ENCODE results near the gene TMEM129.
"Not testable (repeated sequence)": the region's sequence is repeated elsewhere in the genome, so short reads cannot be mapped to it uniquely, and the experiment has no call there.

Gene TMEM129

DNA sequence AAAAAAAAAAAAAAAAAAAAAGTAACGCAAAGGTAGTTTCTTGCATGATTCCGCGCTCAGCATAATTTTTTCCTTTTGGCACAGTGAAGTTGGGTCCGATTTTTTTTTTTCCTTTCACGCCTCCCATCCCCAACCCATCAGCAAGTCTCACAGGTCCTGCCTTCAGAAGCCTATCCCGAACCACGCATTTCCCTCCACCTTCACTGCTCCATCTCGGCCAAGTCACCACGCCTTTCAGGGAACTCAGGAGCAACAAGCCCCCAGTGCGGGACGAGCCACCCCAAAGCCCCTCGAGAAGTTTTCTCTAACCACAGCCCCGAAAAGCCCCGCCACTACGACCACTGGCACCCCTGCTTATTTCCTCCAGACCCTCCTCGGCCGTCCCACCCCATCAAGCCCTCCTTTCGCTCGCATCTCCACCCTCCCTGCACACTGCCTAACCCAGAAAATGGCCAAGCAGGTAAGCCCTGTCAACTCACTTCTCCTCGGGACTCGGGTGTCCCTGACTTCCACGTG, 10.0 kb downstream of the TMEM129 start:
- ATAC-seq: no peak
- Mint-ChIP-seq H3K27ac (peak overlapping the region; percentile 87), H3K9me3 (no peaks in the 10 kb centered on the region), H3K27me3 (no peaks in the 10 kb centered on the region), H3K36me3 (peaks cover 22% of the 10 kb centered on the region), H3K4me1 (peaks cover 66% of the 10 kb centered on the region), H3K4me3 (peak overlapping the region; percentile 91)

DNA sequence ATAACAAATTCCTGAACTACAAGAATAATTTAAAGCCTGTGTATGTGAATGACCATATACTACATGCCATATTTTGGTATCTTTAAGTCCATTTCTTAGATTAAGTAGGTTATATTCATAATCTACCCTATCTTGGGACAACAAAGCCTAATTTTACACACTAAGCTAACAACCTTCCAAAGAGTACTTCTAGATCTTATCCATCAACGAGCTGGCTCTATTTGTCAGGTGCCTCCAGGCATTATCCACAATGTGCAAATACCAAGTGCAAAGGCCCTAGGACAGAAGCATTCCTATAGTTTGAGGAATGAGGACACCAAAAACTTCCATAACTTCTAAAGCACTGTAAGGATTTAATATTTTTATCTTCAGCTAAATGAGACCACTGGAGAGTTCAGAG, 12.5 kb downstream of the TMEM129 start:
- Mint-ChIP-seq H3K27me3 (no peaks in the 10 kb centered on the region), H3K4me3 (no peak overlapping the region), H3K9me3 (no peaks in the 10 kb centered on the region), H3K36me3 (peaks cover 38% of the 10 kb centered on the region), H3K27ac (no peak overlapping the region), H3K4me1 (peaks cover 51% of the 10 kb centered on the region)
- ATAC-seq: no peak

GRCh38 chr4:1706358-1706757, 14.8 kb downstream of the TMEM129 start:
- Mint-ChIP-seq H3K27me3 (no peaks in the 10 kb centered on the region), H3K27ac (no peak overlapping the region), H3K4me1 (peaks cover 41% of the 10 kb centered on the region), H3K9me3 (no peaks in the 10 kb centered on the region), H3K36me3 (peaks cover 47% of the 10 kb centered on the region), H3K4me3 (no peak overlapping the region)
- no peak for ATAC-seq

DNA sequence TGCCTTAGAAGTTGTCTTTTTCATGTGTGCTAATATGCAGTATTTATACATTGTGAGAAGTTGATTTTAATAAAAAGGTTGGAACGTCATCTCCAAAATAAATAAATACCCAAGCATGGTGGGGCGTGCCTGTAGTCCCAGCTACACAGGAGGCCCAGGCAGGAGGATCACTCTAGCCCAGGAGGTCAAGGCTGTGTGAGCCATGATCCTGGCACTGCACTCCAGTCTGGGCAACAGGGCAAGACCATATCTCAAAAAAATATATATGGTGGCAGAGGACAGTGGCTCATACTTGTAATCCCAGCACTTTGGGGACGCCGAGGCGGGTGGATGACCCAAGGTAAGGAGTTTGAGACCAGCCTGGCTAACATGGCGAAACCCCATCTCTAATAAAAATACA, 15.4 kb downstream of the TMEM129 start:
- H3K27ac Mint-ChIP-seq: no peak overlapping the region
- peaks cover 43% of the 10 kb centered on the region for H3K36me3 Mint-ChIP-seq
- peaks cover 35% of the 10 kb centered on the region for H3K4me1 Mint-ChIP-seq
- no peaks in the 10 kb centered on the region for H3K27me3 Mint-ChIP-seq
- no peaks in the 10 kb centered on the region for H3K9me3 Mint-ChIP-seq
- H3K4me3 Mint-ChIP-seq: no peak overlapping the region
- ATAC-seq: no peak

GRCh38 chr4:1703867-1704266, 17.3 kb downstream of the TMEM129 start:
- Mint-ChIP-seq H3K9me3 (no peaks in the 10 kb centered on the region), H3K4me1 (peaks cover 16% of the 10 kb centered on the region), H3K27me3 (no peaks in the 10 kb centered on the region), H3K27ac (no peak overlapping the region), H3K36me3 (peaks cover 38% of the 10 kb centered on the region), H3K4me3 (no peak overlapping the region)
- no peak for ATAC-seq

DNA sequence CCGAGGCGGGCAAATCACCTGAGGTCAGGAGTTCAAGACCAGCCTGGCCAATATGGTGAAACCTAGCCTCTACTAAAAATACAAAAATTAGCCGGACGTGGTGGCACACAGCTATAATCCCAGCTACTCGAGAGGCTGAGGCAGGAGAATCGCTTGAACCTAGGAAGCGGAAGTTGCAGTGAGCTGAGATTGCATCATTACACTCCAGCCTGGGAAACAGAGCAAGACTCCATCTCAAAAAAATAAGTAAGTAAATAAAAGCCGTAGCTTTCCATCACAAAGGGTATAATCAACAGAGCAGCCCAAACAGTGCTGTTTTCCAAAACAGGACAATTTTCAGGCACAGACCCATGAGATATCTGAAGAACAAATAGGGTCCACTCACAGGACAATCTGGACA, 19.5 kb downstream of the TMEM129 start:
- not testable (repeated sequence) for H3K27me3 Mint-ChIP-seq

DNA sequence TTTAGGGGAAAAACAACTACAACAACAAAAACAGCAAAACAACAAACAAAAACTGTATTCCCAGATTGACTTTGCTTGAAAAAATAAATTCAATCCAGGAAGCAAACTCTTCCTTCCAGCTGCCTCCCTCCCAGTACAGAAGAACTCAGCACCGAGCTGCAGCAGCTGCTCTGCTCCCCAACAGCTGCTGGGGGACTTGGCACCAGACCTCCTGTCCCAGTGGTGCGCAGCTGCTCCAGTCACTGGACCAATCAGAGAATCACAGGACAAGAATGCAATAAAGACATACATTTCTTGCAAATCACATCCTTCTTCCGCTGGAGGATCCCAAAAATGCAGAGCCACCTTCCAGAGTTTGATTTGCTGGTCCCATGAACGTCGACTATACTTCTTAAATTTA, 25.2 kb downstream of the TMEM129 start:
- Mint-ChIP-seq H3K4me3 (no peak overlapping the region), H3K27ac (no peak overlapping the region), H3K36me3 (peaks cover 41% of the 10 kb centered on the region), H3K9me3 (no peaks in the 10 kb centered on the region), H3K4me1 (no peaks in the 10 kb centered on the region), H3K27me3 (no peaks in the 10 kb centered on the region)
- no peak for ATAC-seq

More for the DNA sequence above, 19.5 kb downstream of the TMEM129 start:
- peaks cover 11% of the 10 kb centered on the region for H3K4me1 Mint-ChIP-seq
- H3K9me3 Mint-ChIP-seq, H3K4me3 Mint-ChIP-seq, ATAC-seq, H3K27ac Mint-ChIP-seq: not testable (repeated sequence)
- H3K36me3 Mint-ChIP-seq: peaks cover 38% of the 10 kb centered on the region

- no peak overlapping the region for H3K4me3 Mint-ChIP-seq
- H3K27me3 Mint-ChIP-seq: no peaks in the 10 kb centered on the region
- ATAC-seq: peak; percentile 83
- no peaks in the 10 kb centered on the region for H3K4me1 Mint-ChIP-seq
- no peak overlapping the region for H3K27ac Mint-ChIP-seq
- H3K9me3 Mint-ChIP-seq: no peaks in the 10 kb centered on the region
- peaks cover 48% of the 10 kb centered on the region for H3K36me3 Mint-ChIP-seq
These were observed 27.8 kb downstream of the TMEM129 start for GRCh38 chr4:1693131-1693896.

- H3K27ac Mint-ChIP-seq: no peak overlapping the region
- no peaks in the 10 kb centered on the region for H3K27me3 Mint-ChIP-seq
- no peaks in the 10 kb centered on the region for H3K4me1 Mint-ChIP-seq
- no peaks in the 10 kb centered on the region for H3K9me3 Mint-ChIP-seq
- ATAC-seq: no peak
- no peak overlapping the region for H3K4me3 Mint-ChIP-seq
- peaks cover 48% of the 10 kb centered on the region for H3K36me3 Mint-ChIP-seq
These were observed 29.3 kb downstream of the TMEM129 start for GRCh38 chr4:1691737-1692373.

- Mint-ChIP-seq H3K4me1 (no peaks in the 10 kb centered on the region), H3K27ac (no peak overlapping the region), H3K9me3 (no peaks in the 10 kb centered on the region), H3K36me3 (peaks cover 41% of the 10 kb centered on the region), H3K4me3 (no peak overlapping the region), H3K27me3 (no peaks in the 10 kb centered on the region)
- no peak for ATAC-seq
These were observed 30.4 kb downstream of the TMEM129 start for GRCh38 chr4:1690698-1691097.

DNA sequence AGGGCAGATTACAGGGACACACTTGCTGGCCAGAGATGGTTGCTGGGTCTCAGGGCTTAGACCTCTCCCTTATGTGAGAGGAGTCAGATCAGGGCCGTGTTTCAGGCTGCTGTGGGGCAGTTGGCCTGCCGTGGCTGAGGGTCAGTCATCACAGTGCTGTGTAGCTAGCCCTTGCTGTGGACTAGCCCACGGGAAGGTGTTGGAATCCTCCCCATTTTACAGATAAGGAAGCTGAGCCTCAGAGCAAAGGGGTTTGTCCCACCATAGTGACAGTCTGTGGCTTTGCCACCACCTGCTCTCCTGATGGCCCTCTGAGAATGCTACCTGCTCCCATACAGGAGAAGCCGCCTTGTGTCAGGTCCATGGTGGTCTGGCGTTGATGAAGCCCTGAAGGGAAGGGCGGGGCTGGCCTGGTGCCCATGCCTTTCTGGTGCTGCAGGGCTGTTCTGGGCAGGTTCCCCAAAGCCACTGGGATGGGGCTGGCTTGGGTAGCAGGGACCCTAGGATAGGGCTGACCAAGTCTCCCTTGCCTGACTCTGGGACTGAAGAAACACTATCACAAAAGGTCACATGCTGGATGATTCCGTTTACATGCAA, 34.6 kb downstream of the TMEM129 start:
- no peaks in the 10 kb centered on the region for H3K9me3 Mint-ChIP-seq
- H3K27me3 Mint-ChIP-seq: no peaks in the 10 kb centered on the region
- no peak overlapping the region for H3K27ac Mint-ChIP-seq
- peaks cover 10% of the 10 kb centered on the region for H3K4me1 Mint-ChIP-seq
- no peak overlapping the region for H3K4me3 Mint-ChIP-seq
- no peak for ATAC-seq
- peaks cover 19% of the 10 kb centered on the region for H3K36me3 Mint-ChIP-seq

- H3K27me3 Mint-ChIP-seq: no peaks in the 10 kb centered on the region
- no peak overlapping the region for H3K27ac Mint-ChIP-seq
- H3K4me1 Mint-ChIP-seq: peaks cover 10% of the 10 kb centered on the region
- peak overlapping the region; percentile 18 for H3K4me3 Mint-ChIP-seq
- no peaks in the 10 kb centered on the region for H3K9me3 Mint-ChIP-seq
- ATAC-seq: peak; percentile 14
- H3K36me3 Mint-ChIP-seq: peaks cover 9% of the 10 kb centered on the region
These were observed 35.6 kb downstream of the TMEM129 start for GRCh38 chr4:1685235-1686150.

- peak overlapping the region; percentile 60 for H3K4me3 Mint-ChIP-seq
- H3K36me3 Mint-ChIP-seq: peaks cover 3% of the 10 kb centered on the region
- no peak overlapping the region for H3K27ac Mint-ChIP-seq
- H3K4me1 Mint-ChIP-seq: peaks cover 10% of the 10 kb centered on the region
- peak; percentile 24 for ATAC-seq
- no peaks in the 10 kb centered on the region for H3K27me3 Mint-ChIP-seq
- no peaks in the 10 kb centered on the region for H3K9me3 Mint-ChIP-seq
These were observed 36.5 kb downstream of the TMEM129 start for GRCh38 chr4:1684506-1685234.

DNA sequence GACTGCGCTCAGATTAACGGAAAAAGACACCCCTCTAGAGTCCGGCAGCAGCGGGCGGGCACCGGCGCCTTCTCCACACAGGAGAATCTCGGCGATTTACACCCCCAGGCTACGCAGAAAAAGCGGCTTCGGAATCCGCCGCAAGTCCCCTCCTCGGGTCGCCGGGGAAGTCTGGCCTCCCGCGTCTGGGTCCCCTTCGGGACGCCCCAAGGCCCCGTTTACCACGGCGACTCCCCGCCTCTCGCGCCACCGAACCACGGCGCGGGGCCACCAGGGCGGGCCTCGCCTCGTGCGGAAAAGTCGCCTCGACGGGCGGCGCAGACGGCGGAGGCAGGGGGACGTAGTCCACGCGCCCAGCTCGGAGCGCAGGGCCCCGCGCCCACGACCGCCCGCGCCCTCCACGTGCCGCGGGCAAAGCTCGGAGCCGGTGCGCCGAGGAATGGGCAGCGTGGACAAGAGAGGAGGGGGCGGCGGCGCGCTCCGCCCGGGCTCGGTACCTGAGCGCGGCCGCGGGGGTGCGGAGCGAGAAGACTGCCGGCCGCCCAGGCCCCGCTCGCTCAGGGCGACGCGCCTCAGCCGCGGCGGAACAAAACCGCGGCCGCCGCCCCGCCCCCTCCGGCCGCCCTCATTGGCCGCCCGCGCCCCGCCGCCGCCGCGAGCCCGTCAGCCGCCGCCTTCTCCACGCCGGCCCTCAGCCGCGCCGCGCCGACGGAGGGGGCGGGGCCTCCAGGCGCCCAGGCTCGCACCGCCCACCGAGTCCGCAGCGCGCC, 37.2 kb downstream of the TMEM129 start, which contains the start of gene FAM53A:
Gene FAM53A, minus strand, starts transcription at position 578 of the 770 bp plus-strand sequence. CDS start 15,572 bp downstream, outside the sequence.
- Mint-ChIP-seq H3K27ac (peak within 1 kb of the TSS; percentile 75), H3K27me3 (no peaks in the 10 kb centered on the region), H3K4me1 (peaks cover 10% of the 10 kb centered on the region), H3K4me3 (peak within 1 kb of the TSS; percentile 84), H3K9me3 (no peaks in the 10 kb centered on the region), H3K36me3 (no peaks in the 10 kb centered on the region)
- peak; percentile 96 for ATAC-seq

All from stimulated activated memory B cell treated with anti-CD40 and anti-IgM and Interleukin-4, amounts not matched to agents 10 μg/mL and 1 μg/mL and 100 μg/mL, for 72 hours (primary cell).